ENCODE measurements around the gene SOCS3. TPM values are rescaled to one million over a fixed set of nuclear protein-coding genes. Genes with fewer than 3 reads are reported as not detected.

The SOCS3 gene
- total RNA-seq, 2 experiments from 2014 or later, result 281 to 290 TPM

DNA sequence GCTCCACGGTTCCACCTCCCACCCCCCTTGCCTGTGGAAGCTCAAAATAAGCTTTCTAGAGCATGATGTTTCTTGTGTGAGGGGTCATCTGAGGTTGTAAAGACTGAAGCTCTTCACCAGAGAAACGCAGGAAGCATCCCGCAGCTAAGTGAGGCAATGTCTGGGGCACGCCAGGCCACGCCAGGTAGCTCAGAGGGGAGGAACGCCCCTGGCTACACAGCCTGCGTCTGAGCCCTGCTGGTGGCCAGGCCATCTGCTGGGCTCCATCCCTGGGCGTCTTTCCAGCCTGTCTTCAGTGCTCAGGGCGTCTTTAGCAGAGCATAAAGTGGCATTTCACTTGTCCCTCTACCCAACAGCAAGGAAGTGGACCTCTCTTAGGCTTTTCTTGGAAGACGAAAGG, 15.2 kb downstream of the SOCS3 start:
- no peak for DNase-seq
- no peak overlapping the region for H3K4me3 Mint-ChIP-seq
- H3K36me3 Mint-ChIP-seq (ENCODE audit: low read depth), result no peaks in the 10 kb centered on the region
- intact Hi-C loops (cut with micrococcal nuclease), result no loop called here
- no peaks in the 10 kb centered on the region for H3K9me3 Mint-ChIP-seq
- CTCF ChIA-PET, result interaction anchor here (0.6 to 2.4 kb wide), 6 partner anchors 11 to 94 kb away, joined by 3 to 8 read pairs (median 4); no protein-coding TSS in a partner anchor
- H3K27ac Mint-ChIP-seq, result peak overlapping the region; percentile 36
- peaks cover 70% of the 10 kb centered on the region for H3K4me1 Mint-ChIP-seq (ENCODE audit: low read depth)
- no peaks in the 10 kb centered on the region for H3K27me3 Mint-ChIP-seq (ENCODE audit: low read depth)

DNA sequence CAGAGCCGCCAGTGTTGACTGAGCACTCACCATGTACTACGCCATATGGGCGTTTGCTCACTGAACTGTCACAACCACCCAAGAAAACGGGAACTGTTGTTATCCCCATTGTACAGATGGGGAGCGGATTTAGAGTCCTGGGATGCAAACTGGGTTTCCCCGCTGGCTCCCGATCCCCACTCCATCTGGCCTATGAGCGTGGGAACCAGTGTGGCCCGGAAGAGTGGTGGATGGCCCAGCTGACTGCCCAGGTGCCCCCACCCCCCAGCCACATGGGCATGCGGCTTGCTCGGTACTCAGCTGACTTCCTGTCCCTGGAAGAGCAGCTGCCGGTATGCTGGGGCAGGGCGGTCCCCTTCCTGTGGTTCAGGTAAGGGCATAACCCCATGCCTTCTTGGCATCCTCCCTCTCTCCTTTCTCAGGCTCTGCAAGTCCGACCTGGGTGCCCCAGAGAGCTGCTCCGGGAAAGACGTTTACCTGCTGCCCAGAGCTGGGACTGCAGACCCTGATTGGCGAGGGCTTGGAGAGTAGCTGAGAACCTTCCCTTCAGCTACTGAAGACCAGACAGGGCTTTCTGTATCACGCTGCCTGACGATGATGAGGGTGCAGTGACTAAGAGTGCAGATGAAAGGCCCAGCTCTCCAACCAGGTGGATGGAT, 16.2 kb downstream of the SOCS3 start:
- Mint-ChIP-seq H3K36me3 (ENCODE audit: low read depth) (no peaks in the 10 kb centered on the region), H3K27ac (peak overlapping the region; percentile 91), H3K4me3 (peak overlapping the region; percentile 69), H3K27me3 (ENCODE audit: low read depth) (no peaks in the 10 kb centered on the region), H3K4me1 (ENCODE audit: low read depth) (peaks cover 74% of the 10 kb centered on the region), H3K9me3 (no peaks in the 10 kb centered on the region)
- intact Hi-C loops (cut with micrococcal nuclease), result loop anchor here (1.0 kb wide), 2 partner anchors 13 to 29 kb away; no protein-coding TSS in a partner anchor
- DNase-seq, result peak; percentile 91
- CTCF ChIA-PET, result interaction anchor here (0.5 to 2.4 kb wide), 11 partner anchors 9 to 413 kb away, joined by 3 to 9 read pairs (median 3); no protein-coding TSS in a partner anchor

DNA sequence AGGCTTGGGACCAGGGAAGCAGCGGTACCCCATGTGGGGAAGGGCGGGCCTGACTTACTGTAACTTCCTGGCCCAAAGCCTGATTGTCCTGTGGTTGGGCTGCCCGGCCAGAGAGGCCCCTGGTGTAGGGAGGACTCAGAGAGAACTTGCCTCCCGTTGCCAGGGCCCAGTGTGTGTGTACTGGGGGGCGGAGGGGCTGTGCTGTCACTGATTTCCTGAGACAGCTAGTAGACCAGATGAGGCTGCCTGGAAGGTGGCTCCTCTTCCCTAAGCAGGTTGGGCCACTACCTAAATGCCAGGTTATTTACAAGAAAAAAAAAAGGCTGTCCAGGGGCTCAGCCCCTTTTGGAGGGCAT, 16.7 kb downstream of the SOCS3 start:
- Mint-ChIP-seq H3K27me3 (ENCODE audit: low read depth) (no peaks in the 10 kb centered on the region), H3K9me3 (no peaks in the 10 kb centered on the region), H3K4me3 (peak overlapping the region; percentile 69), H3K27ac (peak overlapping the region; percentile 91), H3K4me1 (ENCODE audit: low read depth) (peaks cover 71% of the 10 kb centered on the region), H3K36me3 (ENCODE audit: low read depth) (no peaks in the 10 kb centered on the region)
- peak; percentile 59 for DNase-seq
- intact Hi-C loops (cut with micrococcal nuclease), result loop anchor here (1.0 kb wide), 2 partner anchors 13 to 29 kb away; no protein-coding TSS in a partner anchor
- CTCF ChIA-PET, result interaction anchor here (0.5 to 2.4 kb wide), 5 partner anchors 8 to 93 kb away, joined by 3 to 9 read pairs (median 7); no protein-coding TSS in a partner anchor

DNA sequence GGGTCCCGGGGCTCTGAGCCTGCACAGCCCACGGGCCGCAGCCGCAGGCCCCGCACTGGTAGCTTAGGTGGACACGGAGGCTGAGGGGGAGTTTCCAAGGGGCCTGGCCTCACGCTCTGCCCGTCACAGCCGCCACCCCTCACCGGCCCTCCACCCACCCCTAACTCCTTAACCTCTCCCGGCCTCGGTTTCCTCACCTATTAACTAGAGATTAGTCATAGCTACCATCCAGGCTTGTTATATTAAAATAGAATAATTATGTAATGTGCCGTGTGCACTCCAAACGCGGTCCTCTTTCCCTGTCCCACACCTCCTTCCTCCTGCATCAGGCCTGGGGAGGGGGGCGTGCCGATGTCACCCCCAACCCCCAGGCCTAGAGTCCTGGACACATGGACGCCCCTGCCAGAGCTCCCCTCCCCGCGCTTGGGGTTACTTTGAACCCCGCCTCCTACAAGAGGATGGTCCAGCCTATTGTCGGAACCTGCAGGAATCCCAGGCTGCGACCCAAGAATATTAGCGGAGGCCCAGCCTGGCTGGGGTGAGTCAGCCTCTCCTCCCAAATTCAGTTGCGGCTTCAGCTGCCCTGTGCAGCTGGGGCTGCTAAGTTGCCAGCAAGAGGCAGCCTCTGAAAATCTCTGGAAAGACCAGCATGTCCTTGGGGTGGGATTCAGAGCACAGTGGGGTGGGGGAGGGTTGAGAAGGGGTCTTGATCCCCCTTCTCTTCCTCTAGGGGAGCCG, 17.3 kb downstream of the SOCS3 start:
- H3K9me3 Mint-ChIP-seq, result no peaks in the 10 kb centered on the region
- peak overlapping the region; percentile 69 for H3K4me3 Mint-ChIP-seq
- CTCF ChIA-PET, result interaction anchor here (0.7 to 2.4 kb wide), 2 partner anchors 8 to 92 kb away, joined by 3 to 8 read pairs; no protein-coding TSS in a partner anchor
- H3K4me1 Mint-ChIP-seq (ENCODE audit: low read depth), result peaks cover 66% of the 10 kb centered on the region
- H3K27me3 Mint-ChIP-seq (ENCODE audit: low read depth), result no peaks in the 10 kb centered on the region
- intact Hi-C loops (cut with micrococcal nuclease), result loop anchor here (1.0 kb wide), 2 partner anchors 14 to 28 kb away; no protein-coding TSS in a partner anchor
- H3K36me3 Mint-ChIP-seq (ENCODE audit: low read depth), result no peaks in the 10 kb centered on the region
- DNase-seq, result no peak
- H3K27ac Mint-ChIP-seq, result peak overlapping the region; percentile 91

GRCh38 chr17:78341559-78342448, 18.1 kb downstream of the SOCS3 start:
- no peak for DNase-seq
- H3K27me3 Mint-ChIP-seq (ENCODE audit: low read depth), result no peaks in the 10 kb centered on the region
- peak overlapping the region; percentile 47 for H3K4me3 Mint-ChIP-seq
- H3K27ac Mint-ChIP-seq, result no peak overlapping the region
- no peaks in the 10 kb centered on the region for H3K9me3 Mint-ChIP-seq
- H3K36me3 Mint-ChIP-seq (ENCODE audit: low read depth), result no peaks in the 10 kb centered on the region
- peaks cover 62% of the 10 kb centered on the region for H3K4me1 Mint-ChIP-seq (ENCODE audit: low read depth)
- CTCF ChIA-PET, result no interaction called here
- intact Hi-C loops (cut with micrococcal nuclease), result no loop called here

DNA sequence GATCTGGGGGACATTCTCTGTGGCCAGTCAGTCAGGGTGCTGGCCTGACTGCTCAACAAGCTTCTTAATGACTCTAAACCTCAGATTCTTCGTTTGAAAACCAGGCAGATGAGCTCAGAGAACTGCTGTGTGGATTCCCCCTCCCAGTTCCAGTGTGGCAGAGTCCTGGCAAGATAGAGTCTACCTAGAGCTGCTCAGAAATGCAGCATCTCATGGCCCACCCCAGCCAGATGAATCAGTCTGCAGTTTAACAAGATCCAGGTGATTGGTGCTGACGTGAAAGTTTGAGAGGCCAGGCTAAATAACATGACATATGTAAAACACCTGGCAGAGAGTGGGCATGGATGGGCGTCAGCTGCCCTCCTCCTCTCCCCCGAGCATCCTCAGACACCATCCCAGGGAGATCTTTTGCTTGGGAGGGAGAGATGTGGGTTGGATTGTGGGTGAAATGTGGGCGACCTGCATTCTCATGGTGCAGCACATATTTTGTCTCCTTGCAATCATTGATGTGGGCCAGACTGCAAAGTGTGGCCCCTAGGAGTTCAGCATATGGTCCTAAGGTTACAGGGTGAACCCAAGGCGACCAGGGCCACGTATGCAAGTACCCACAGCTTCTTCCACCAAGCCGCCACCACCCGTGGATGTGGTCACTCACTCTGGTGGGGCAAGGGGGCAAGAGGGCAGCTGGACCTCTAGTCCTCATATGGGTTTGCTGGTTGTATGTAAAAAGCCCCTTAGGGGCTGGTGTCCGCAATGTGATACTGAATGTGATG, 19.5 kb downstream of the SOCS3 start:
- H3K4me3 Mint-ChIP-seq, result peak overlapping the region; percentile 56
- CTCF ChIA-PET, result interaction anchor here (0.7 to 1.6 kb wide), 5 partner anchors 25 to 82 kb away, joined by 3 to 5 read pairs (median 5); no protein-coding TSS in a partner anchor
- H3K27ac Mint-ChIP-seq, result peak overlapping the region; percentile 46
- intact Hi-C loops (cut with micrococcal nuclease), result no loop called here
- no peaks in the 10 kb centered on the region for H3K36me3 Mint-ChIP-seq (ENCODE audit: low read depth)
- peaks cover 53% of the 10 kb centered on the region for H3K4me1 Mint-ChIP-seq (ENCODE audit: low read depth)
- peak; percentile 46 for DNase-seq
- no peaks in the 10 kb centered on the region for H3K27me3 Mint-ChIP-seq (ENCODE audit: low read depth)
- no peaks in the 10 kb centered on the region for H3K9me3 Mint-ChIP-seq

GRCh38 chr17:78338486-78339259, 21.2 kb downstream of the SOCS3 start:
- Mint-ChIP-seq H3K4me3 (no peak overlapping the region), H3K27ac (peak overlapping the region; percentile 85), H3K4me1 (ENCODE audit: low read depth) (peaks cover 51% of the 10 kb centered on the region), H3K27me3 (ENCODE audit: low read depth) (no peaks in the 10 kb centered on the region), H3K9me3 (no peaks in the 10 kb centered on the region), H3K36me3 (ENCODE audit: low read depth) (no peaks in the 10 kb centered on the region)
- intact Hi-C loops (cut with micrococcal nuclease), result no loop called here
- DNase-seq, result peak; percentile 77
- CTCF ChIA-PET, result interaction anchor here (0.8 to 1.6 kb wide), 3 partner anchors 22 to 50 kb away, joined by 3 to 5 read pairs (median 3); no protein-coding TSS in a partner anchor

DNA sequence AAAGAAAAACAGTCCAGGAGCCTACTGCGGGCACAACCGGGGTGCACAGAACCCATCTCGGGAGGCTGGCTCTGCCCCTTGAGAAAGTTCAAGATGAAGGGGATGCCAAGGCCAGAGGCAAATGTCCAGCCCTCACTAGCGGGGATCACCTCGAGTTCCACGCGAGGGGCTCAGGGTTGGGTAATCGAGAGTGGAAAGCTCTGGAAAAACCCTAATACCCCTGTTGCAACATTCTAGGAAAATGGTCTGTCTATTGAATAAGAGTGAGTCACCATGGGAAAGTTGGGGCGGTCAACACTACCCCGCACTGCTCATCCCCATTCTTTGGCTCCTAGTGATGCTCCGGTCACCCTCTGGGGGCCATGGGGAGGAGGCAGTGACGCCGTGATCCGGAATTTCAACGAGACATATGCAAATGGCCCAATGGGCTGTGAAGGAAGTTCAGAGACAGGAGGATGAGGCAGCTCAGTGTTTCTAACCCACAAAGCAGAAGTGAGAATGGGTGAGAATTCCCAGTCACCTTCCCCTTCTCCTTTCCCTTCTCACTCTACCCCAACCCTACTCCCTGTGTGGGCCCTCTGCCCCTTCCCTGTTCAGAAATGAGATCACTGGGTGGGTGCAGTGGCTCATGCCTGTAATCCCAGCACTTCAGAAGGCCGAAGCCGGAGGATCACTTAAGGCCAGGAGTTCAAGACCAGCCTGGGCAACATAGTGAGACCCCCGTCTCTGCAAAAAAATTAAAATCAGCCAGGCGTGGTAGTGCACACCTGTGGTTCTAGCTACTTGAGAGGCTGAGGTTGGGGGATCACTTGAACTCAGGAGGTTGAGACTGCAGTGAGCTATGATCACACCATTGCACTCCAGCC, 22.4 kb downstream of the SOCS3 start:
- Mint-ChIP-seq H3K27ac (peak overlapping the region; percentile 44), H3K27me3 (ENCODE audit: low read depth) (no peaks in the 10 kb centered on the region), H3K4me1 (ENCODE audit: low read depth) (peaks cover 49% of the 10 kb centered on the region), H3K4me3 (no peak overlapping the region), H3K36me3 (ENCODE audit: low read depth) (no peaks in the 10 kb centered on the region), H3K9me3 (no peaks in the 10 kb centered on the region)
- DNase-seq, result no peak
- CTCF ChIA-PET, result no interaction called here
- intact Hi-C loops (cut with micrococcal nuclease), result no loop called here

DNA sequence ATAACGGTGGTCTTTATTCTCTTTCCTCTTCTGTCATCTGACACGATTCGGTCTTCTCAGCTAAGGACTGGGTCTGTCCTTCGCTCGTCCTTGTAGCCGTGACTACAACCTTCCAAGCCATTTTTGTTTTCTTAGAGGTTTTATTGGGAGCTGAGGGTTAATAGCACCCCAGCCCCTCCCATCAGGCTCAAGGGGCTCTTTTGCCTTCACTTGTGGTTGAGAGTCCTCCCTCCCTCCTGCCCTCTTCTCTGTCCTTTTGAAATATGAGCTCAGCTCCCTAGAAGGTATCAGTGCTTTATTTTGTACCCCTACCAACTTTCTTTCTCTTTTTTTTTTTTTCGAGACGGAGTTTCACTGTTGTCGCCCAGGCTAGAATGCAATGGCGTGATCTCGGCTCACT, 24.7 kb downstream of the SOCS3 start:
- DNase-seq, result no peak
- intact Hi-C loops (cut with micrococcal nuclease), result no loop called here
- H3K27me3 Mint-ChIP-seq (ENCODE audit: low read depth), result no peaks in the 10 kb centered on the region
- no peak overlapping the region for H3K4me3 Mint-ChIP-seq
- H3K27ac Mint-ChIP-seq, result no peak overlapping the region
- H3K36me3 Mint-ChIP-seq (ENCODE audit: low read depth), result no peaks in the 10 kb centered on the region
- CTCF ChIA-PET, result interaction anchor here (1.0 to 1.3 kb wide), 4 partner anchors 8 to 85 kb away, joined by 3 read pairs; no protein-coding TSS in a partner anchor
- H3K4me1 Mint-ChIP-seq (ENCODE audit: low read depth), result peaks cover 47% of the 10 kb centered on the region
- no peaks in the 10 kb centered on the region for H3K9me3 Mint-ChIP-seq

DNA sequence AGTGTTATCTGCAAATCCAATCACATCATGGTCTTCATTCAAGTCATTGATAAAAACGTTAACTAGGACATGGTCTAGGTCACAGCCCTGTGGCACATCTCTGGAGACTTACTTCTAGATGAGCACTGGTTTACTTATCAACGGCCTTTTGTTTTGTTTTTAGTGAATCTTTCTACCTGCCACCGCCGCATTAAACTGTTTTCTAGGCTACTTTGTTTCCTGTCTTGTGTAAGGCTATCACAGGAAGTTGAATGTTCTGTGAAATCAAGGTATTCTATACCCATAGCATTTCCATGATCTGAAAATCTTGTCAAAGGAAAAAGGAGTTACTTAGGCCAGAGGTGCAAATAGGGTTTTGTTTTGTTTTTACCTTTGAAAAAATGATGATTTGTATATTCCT, 26.9 kb downstream of the SOCS3 start:
- Mint-ChIP-seq H3K36me3 (ENCODE audit: low read depth) (no peaks in the 10 kb centered on the region), H3K4me1 (ENCODE audit: low read depth) (peaks cover 41% of the 10 kb centered on the region), H3K4me3 (no peak overlapping the region), H3K27ac (peak overlapping the region; percentile 48), H3K9me3 (no peaks in the 10 kb centered on the region), H3K27me3 (ENCODE audit: low read depth) (no peaks in the 10 kb centered on the region)
- CTCF ChIA-PET, result no interaction called here
- no peak for DNase-seq
- intact Hi-C loops (cut with micrococcal nuclease), result no loop called here

Measured in activated naive CD4-positive, alpha-beta T cell treated with anti-CD3 and anti-CD28 coated beads for 36 hours (primary cell).